HL-60 (cell line): ENCODE results near the gene RTN4RL2.

Source experiments
- DNase-seq, 2 experiments: peaks; one replicate each; pipeline ENCODE4 v3.0.0-alpha.2; 2010 to 2020; ENCODE audit warnings: low read depth in 1 of 2, low spot score in 1 of 2
- H3K27ac ChIP-seq: fragments of 250-450 bp; sonication (Bioruptor Pico); replicated peaks from 2 replicates; pipeline ENCODE4 v1.5.1; 2020; ENCODE audit warnings: mild to moderate bottlenecking, moderate library complexity
- H3K27me3 ChIP-seq: fragments of 250-450 bp; sonication (Bioruptor Pico); 2 replicates; pipeline ENCODE4 v1.5.1; 2021; ENCODE audit warnings: mild to moderate bottlenecking, moderate library complexity; ENCODE audit not compliant: insufficient read depth, poor library complexity, severe bottlenecking
- H3K4me3 ChIP-seq: replicated peaks from 2 replicates; pipeline ENCODE4 v1.5.1; 2011; ENCODE audit warnings: mild to moderate bottlenecking, control low read depth, low read length; ENCODE audit not compliant: insufficient read depth
- GABPA ChIP-seq: IDR thresholded peaks from 2 replicates; pipeline ENCODE4 v1.6.1; 2012; ENCODE audit warnings: low read depth
- POLR2AphosphoS5 ChIP-seq: IDR thresholded peaks from 2 replicates; pipeline ENCODE4 v1.6.1; 2012; ENCODE audit warnings: low read depth
- SPI1 ChIP-seq: IDR thresholded peaks from 2 replicates; pipeline ENCODE4 v1.6.1; 2012; ENCODE audit warnings: low read depth, mild to moderate bottlenecking, borderline replicate concordance
- TF ChIP-seq, protein P1 (sequence below): IDR thresholded peaks from one replicate; pipeline ENCODE4 v1.5.1; 2011; ENCODE audit warnings: low read length, control low read depth, inconsistent platforms; ENCODE audit not compliant: insufficient read depth
- TF ChIP-seq, protein P2 (sequence below): IDR thresholded peaks from 2 replicates; pipeline ENCODE4 v1.6.1; 2012; ENCODE audit warnings: low read depth; ENCODE audit not compliant: insufficient replicate concordance

The RTN4RL2 gene

DNA sequence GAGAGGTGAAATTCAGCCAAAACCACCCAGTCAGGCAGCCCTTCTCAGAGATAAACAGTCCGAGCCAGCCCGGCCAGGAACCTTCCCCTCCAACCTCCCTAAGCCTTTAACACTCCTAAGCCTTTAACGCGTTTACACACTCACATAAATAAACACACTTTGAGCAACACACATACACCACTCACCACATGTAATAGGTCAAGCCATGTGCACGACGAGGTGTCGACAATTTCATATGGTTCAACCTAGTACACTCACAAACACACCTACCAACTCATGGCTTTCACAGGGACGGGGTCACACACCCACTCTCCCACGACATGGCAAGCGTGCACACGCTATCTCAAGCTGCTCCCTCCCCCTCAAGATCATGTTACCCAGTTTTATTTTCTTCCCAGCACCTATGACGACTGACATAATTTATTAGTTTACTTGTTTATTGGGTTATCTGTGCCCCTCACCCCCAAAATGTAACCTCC lies 39.7 kb downstream of the RTN4RL2 start:
- no peak for DNase-seq
- no peak overlapping the region for H3K27ac ChIP-seq
- H3K4me3 ChIP-seq = no peak overlapping the region
- no peaks in the 10 kb centered on the region for H3K27me3 ChIP-seq
- TF ChIP-seq SPI1 (no peak), POLR2AphosphoS5 (no peak), GABPA (no peak)
- TF ChIP-seq, protein P1, sequence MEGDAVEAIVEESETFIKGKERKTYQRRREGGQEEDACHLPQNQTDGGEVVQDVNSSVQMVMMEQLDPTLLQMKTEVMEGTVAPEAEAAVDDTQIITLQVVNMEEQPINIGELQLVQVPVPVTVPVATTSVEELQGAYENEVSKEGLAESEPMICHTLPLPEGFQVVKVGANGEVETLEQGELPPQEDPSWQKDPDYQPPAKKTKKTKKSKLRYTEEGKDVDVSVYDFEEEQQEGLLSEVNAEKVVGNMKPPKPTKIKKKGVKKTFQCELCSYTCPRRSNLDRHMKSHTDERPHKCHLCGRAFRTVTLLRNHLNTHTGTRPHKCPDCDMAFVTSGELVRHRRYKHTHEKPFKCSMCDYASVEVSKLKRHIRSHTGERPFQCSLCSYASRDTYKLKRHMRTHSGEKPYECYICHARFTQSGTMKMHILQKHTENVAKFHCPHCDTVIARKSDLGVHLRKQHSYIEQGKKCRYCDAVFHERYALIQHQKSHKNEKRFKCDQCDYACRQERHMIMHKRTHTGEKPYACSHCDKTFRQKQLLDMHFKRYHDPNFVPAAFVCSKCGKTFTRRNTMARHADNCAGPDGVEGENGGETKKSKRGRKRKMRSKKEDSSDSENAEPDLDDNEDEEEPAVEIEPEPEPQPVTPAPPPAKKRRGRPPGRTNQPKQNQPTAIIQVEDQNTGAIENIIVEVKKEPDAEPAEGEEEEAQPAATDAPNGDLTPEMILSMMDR = no peak
- TF ChIP-seq, protein P2, sequence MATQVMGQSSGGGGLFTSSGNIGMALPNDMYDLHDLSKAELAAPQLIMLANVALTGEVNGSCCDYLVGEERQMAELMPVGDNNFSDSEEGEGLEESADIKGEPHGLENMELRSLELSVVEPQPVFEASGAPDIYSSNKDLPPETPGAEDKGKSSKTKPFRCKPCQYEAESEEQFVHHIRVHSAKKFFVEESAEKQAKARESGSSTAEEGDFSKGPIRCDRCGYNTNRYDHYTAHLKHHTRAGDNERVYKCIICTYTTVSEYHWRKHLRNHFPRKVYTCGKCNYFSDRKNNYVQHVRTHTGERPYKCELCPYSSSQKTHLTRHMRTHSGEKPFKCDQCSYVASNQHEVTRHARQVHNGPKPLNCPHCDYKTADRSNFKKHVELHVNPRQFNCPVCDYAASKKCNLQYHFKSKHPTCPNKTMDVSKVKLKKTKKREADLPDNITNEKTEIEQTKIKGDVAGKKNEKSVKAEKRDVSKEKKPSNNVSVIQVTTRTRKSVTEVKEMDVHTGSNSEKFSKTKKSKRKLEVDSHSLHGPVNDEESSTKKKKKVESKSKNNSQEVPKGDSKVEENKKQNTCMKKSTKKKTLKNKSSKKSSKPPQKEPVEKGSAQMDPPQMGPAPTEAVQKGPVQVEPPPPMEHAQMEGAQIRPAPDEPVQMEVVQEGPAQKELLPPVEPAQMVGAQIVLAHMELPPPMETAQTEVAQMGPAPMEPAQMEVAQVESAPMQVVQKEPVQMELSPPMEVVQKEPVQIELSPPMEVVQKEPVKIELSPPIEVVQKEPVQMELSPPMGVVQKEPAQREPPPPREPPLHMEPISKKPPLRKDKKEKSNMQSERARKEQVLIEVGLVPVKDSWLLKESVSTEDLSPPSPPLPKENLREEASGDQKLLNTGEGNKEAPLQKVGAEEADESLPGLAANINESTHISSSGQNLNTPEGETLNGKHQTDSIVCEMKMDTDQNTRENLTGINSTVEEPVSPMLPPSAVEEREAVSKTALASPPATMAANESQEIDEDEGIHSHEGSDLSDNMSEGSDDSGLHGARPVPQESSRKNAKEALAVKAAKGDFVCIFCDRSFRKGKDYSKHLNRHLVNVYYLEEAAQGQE = no peak

DNA sequence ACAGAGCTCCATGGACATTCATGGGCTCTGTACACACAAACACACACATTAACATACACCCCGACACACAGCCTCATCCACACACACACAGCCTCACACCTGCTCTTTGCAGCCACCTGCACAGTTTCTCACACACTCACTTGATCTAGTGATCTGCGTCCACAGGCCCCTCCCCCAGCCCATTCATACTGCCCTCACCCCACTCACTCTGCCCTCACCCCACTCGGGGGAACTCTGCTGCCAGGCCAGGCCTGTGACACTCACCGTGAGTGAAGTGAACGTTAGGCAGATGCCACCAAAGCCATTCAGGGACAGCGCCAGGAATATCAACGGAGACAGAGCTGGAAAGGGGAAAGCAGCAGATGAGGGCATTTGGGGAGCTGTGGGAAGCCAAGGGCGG lies 40.2 kb downstream of the RTN4RL2 start:
- Histone ChIP-seq H3K27ac (no peak overlapping the region), H3K4me3 (no peak overlapping the region), H3K27me3 (no peaks in the 10 kb centered on the region)
- DNase-seq = no peak
- TF ChIP-seq SPI1 (no peak), GABPA (no peak), POLR2AphosphoS5 (no peak)
- TF ChIP-seq, protein P1 = no peak
- TF ChIP-seq, protein P2 = no peak

DNA sequence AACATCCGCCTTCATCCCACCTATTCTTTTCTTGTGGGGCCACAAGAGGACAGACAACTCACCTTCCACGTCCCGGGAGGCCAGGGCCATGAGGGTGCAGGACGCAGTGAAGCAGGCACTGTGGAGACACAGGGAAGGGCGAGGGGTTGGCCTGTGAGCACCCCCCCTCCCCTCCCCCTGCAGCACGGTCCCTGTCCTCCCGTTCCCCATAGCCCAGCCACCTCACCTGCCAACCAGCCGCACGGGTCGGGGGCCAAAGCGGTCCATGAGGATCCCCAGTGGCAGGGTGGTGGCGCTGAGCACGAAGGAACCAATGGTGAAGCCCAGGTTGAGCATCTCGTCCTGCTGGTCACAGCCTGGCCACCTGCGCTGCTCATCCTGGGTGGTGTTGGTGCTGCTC lies 40.6 kb downstream of the RTN4RL2 start:
- Histone ChIP-seq H3K27me3 (no peaks in the 10 kb centered on the region), H3K27ac (no peak overlapping the region), H3K4me3 (no peak overlapping the region)
- DNase-seq = no peak
- TF ChIP-seq, protein P1 = no peak
- TF ChIP-seq GABPA (no peak), SPI1 (no peak), POLR2AphosphoS5 (no peak)
- TF ChIP-seq, protein P2 = no peak
